Embryonic facial prominence (tissue), 1 donor: ENCODE data around the gene ULK4.
A peak's percentile ranks its signal among the peaks of the same experiment; 100 is the strongest.

Experiments
- DNase-seq: peaks from one replicate; pipeline ENCODE4 v3.0.0-alpha.2; 2016; ENCODE audit errors: extremely low spot score

The ULK4 gene

DNA sequence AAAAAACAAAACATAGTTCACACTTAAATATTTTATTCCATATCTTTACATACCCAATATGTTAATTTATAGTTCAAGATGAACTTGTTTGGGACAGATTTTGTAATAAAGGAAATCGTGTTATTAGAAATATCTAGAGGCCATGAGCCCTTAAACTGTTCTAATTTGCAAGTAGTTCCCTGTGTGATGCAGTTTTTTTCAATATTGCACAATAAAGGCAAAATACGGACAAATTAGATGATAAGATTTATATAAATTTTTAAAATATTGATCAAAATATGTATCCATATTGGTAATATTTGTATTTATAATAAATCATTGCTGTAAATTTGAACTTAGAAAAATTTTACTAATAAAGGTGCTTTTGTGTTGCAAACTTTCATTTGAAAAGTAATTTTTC, 738.8 kb downstream of the ULK4 start:
- no peak for DNase-seq

DNA sequence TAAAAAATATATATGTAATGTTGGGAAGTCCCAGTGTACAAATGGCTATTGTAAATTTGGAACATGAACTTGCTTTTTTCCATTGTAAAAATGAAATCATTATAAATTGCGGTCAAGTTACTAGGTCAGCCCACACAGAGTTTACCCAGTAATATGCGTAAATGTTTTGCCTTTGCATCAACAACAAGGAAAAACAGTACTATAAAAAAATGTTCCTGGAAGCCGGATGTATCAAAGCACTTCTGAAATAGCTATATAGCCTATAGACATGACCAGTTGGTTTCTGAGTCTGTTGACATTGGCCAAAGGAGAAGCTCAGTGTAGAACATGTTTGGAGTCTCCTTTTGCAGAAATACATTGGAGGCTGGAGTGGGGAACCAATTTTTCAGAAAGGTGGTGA, 739.4 kb downstream of the ULK4 start:
- no peak for DNase-seq

DNA sequence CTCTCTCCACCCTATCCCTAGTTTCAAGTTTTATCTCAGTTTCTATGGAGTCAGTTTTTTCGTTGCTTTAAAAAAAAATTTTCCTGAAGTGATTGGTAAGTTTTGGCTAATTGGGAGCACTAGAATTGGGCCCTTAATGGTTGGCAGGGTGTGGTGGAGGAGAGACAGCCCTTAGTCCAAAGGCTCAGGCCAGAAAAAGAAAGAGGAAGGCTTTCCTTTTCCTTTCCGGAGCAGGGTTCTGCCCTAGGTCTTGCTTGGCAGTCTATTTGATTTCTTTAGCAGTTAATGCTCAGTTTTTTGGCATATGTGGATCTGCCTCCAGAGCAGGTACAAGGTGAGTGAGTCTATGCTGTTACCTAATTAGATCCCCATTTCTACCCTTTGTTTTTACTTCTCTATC, 739.9 kb downstream of the ULK4 start:
- DNase-seq, result no peak

DNA sequence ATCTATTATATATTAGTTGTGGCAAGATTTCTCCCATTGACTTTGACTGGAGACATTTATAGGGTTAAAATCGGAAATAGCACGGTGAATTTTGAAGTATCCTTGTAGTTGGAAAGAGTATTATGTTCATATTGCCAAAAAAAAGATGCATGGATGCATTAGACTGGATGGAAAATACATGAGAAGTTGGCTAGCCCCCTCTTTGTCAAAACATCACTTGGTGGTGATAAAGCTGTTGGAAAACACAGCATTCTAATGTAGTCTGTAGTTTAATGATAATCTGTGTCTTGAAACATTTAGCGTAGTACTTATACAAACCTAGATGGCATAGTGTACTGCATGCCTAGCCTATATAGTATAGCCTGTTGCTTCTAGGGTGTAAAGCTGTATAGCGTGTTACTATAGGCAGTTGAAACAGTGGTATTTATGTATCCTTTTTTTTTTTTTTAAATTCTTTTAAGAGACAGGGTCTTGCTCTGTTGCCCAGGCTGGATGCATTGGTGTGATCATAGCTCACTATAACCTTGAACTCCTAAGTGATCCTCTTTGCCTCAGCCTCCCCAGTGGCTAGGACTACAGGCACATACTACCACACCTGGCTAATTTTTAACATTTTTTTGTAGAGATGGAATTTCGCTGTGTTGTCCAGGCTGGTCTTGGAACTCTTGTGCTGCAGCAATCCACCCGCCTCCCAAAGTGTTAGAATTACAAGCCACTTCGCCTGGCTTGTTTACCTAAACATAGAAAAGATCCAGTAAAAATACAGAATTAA, 740.8 kb downstream of the ULK4 start:
- no peak for DNase-seq

GRCh38 chr3:41219424-41219823, 742.5 kb downstream of the ULK4 start:
- DNase-seq, result no peak

DNA sequence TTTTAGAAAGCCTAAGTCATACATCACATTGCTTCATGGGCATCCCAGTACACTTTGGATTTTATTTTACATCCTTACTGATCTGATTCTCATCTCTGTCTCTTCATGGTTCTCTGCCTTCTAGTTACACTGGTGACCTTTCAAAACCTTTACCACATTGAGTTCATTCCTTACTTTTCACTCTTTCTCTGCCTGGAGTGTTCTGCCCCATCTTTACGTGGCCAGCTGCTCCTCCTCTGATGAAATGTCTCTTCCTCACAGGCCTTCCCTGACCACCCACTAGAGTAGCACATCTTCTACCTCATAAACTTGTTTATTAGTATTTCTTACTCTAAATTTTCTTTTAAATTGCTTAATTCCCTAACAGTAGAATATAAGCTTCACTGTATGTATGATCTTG, 744.9 kb downstream of the ULK4 start:
- no peak for DNase-seq

DNA sequence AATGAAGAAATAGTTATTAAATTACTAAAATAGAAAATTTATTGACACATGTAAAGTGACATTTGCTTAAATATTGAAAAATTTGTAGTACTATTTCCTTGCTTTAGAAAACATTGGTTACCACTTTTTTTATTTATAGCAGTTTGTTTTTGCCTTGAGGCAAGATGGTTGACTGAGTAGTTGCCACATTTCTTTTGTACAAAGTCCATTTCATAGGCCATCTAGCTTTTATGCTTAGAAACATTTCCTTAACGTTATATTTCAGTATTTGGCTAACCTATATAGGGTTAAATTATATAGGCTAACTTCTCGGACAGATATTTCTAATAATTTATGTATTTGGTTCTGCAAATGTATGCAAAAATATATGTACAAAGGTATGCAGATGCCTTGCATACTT, 745.5 kb downstream of the ULK4 start:
- DNase-seq, result no peak

DNA sequence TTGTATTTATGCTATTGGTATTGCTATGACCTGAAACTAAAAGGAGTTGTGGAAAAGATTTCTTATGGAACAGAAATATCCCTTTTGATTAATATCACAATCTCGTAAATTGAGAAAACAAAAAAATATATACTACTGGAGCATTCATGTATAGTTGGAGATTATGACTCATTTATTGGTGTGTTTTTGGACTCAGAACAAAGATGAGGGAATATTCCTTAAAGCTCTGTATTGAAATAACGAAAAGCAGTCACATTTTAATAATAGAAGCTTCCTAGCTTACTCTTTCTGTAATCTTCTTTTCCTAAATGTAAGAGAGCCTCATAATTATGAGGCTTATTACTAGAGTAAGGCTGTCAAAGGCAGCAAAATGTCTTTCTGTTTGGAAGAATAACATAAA, 748.3 kb downstream of the ULK4 start:
- no peak for DNase-seq

- DNase-seq, result no peak
Measured at GRCh38 chr3:41212088-41212487, 749.8 kb downstream of the ULK4 start.

- no peak for DNase-seq
Measured at GRCh38 chr3:41210966-41211365, 750.9 kb downstream of the ULK4 start.

DNA sequence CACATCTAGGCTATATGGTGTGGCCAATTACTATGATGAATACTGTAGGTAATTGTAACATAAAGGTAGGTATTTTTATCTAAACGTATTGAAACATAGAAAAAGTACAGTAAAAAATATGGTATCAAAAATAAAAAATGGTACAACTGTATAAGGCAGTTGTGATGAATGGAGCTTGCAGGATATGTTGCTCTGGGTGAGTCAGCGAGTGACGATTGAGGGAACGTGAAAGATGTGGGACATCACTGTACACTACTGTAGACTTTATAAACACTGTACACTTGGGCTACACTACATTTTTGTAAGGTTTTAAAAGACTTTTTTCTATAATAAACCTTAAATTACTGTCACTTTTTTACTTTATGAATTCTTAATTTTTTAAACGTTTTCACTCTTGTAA, 752.3 kb downstream of the ULK4 start:
- DNase-seq, result no peak

DNA sequence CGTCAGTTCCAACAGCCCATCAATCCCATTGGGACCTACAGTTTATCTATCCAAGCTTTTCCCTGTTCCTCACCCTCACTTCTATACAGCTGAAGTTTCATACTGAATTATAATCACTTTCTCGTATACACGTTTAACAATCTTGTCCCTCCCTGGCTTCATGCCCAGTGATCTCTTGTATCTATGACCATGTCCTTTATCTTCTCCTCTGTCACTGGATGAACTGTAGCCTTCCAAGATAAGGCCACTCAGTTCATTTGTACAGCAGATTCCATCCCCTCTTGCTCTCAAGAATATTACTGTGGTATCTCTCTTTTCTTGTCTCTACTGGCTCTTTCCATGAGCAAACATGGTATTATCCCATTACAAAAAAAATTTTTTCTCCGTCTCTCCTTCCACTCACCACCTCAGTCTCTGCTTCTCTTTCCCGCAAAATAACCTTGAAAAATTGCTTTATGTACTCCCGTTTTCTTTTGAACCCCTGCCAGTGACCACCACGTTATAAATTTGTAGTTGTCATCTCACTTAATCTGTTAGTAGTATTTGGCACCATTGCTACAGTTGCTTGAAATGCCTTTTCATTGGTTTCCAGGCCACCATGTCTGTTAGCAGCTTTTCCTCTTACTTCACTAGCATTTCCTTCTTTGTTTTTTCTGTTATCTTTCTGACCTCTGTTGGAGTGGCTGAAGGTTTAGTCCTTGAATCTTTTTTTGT, 753.2 kb downstream of the ULK4 start:
- DNase-seq, result no peak

DNA sequence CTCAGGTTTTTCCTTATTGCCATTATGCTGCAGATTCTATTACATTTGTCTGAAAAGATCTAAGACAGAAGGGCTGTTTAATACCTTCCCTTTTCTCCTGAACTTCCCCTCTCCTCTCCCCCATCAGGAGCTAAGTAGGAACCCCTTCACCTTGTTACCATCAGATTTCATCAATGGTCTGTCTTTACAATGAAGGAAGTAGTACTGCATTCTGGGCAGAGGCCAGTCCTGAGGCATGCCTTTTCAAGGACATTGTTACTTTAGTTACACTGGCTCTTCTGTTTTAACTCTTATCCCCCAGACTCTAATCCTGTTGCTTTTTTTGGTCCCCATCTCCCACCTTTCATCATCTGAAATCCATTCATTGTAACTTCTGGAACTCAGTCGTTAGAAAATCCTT, 754.5 kb downstream of the ULK4 start:
- no peak for DNase-seq

- no peak for DNase-seq
Measured at GRCh38 chr3:41205591-41205990, 756.3 kb downstream of the ULK4 start.

GRCh38 chr3:41204369-41204768, 757.5 kb downstream of the ULK4 start:
- no peak for DNase-seq

DNA sequence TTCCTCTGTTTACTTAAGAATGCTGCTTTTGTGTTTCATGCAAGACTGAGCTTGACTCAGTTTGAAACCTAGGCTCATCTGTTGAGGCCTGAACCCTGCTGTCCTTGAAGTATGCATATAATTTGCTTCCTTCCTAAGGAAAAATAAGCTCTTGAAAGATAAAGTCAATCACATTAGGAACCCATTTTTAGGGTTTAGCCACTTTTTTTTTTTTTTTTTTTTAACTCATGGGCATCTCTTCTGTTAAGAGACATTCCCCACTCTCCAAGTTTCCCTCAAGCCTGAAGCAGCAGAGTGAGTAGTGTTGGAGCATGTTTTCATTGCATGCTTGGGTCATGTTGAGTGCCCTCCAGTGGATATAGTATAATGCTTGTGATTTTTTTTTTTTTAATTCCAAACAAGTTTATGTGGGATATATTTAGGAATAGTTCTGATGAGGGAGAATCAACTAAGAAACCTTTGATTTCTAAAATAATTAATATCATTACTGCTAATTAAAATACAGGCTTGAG, 759.0 kb downstream of the ULK4 start:
- peak; percentile 58 for DNase-seq

DNA sequence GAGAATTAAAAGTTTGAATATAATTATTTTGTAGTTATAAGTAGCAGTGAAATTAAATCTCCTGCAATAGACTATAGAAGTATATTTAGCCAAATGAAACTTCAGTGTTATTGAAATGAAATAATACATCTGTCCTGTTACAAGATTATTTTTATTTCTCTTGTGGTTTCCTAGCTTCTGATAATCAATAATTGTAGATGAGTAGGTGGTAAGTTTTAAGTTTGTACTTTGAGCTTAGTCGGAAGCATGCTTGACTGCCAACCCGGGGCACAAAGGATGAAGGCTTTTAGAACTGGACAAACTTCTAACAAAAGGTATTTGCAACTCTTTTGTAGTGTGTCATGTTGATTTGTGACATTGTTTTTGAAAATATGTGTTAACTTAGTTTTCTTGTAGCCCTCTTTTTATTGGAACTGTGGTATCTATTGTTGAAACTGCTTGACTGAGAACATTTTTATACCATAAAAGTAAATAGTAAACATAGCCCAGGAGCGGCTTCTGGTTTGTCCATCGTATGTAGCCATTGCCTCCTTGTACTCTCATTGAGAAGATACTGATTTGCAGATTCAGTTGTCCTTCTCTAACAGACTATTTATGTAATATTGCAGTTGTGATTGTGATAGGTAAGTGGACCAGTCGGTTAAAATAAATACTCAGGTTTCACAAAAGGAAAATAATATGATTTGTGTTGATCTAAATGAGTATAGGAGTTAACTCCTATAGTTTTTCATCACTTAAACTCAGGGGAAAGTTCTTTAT, 759.6 kb downstream of the ULK4 start:
- DNase-seq, result no peak

- peak; percentile 32 for DNase-seq
Measured at GRCh38 chr3:41200669-41201021, 761.3 kb downstream of the ULK4 start.

GRCh38 chr3:41199866-41200668, 761.8 kb downstream of the ULK4 start:
- DNase-seq, result peak; percentile 34

- peak; percentile 91 for DNase-seq
Measured at GRCh38 chr3:41198950-41199865, 762.7 kb downstream of the ULK4 start, which contains the start of gene CTNNB1. Gene CTNNB1, plus strand, starts transcription at chr3:41199505. Its CDS starts 24,564 bp downstream, at chr3:41224069.

DNA sequence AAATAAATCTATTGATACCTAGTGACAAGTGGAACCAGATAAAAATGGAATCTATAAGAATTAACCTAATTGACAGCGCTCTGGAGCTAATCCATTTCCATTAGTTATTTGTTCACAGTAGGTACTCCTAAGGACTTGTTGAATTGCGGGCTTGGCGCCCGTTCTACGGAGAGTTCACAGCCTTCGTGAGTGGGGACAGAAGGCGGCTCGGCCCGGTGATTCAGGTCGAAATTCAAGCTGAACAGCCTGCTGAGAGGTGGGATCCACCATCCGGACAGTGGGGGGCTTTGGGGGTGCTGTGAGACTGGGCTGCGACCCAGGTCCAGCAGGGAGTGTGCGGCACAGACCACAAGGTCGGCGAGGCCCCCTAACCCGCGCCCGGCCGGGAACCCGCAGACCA, 763.4 kb downstream of the ULK4 start:
- no peak for DNase-seq
